HEK293 (cell line): ENCODE measurements around the gene CDC42EP5.
A peak's percentile ranks its signal among the peaks of the same experiment; 100 is the strongest.

Experiments used
- IKZF3 ChIP-seq: fragments of 450-650 bp; IDR thresholded peaks from 2 replicates; pipeline ENCODE4 v1.5.0; 2018; ENCODE audit warnings: missing biosample characterization, mild to moderate bottlenecking, missing genetic modification characterization, moderate library complexity
- KLF7 ChIP-seq: fragments of 450-650 bp; formaldehyde crosslinking; IDR thresholded peaks from 2 replicates; pipeline ENCODE4 v1.5.1; 2016; ENCODE audit warnings: missing biosample characterization, missing genetic modification characterization, borderline replicate concordance
- MEIS1 ChIP-seq: sonication (generic); formaldehyde crosslinking; IDR thresholded peaks from 2 replicates; pipeline ENCODE4 v1.8.1; 2022; ENCODE audit warnings: missing genetic modification reagents, mild to moderate bottlenecking, borderline replicate concordance
- SCRT1 ChIP-seq: fragments of 450-650 bp; formaldehyde crosslinking; IDR thresholded peaks from 2 replicates; pipeline ENCODE4 v1.5.1; 2016; ENCODE audit warnings: missing biosample characterization, missing genetic modification characterization, borderline replicate concordance
- SP2 ChIP-seq: fragments of 450-650 bp; formaldehyde crosslinking; IDR thresholded peaks from 2 replicates; pipeline ENCODE4 v1.5.1; 2016; ENCODE audit warnings: missing biosample characterization, missing genetic modification characterization
- SP3 ChIP-seq: fragments of 450-650 bp; formaldehyde crosslinking; IDR thresholded peaks from 2 replicates; pipeline ENCODE4 v1.5.1; 2016; ENCODE audit warnings: missing biosample characterization, missing genetic modification characterization
- ZFHX2 ChIP-seq: fragments of 450-650 bp; formaldehyde crosslinking; conservative IDR thresholded peaks from 2 replicates; pipeline ENCODE4 v1.5.1; 2016; ENCODE audit warnings: missing biosample characterization, missing genetic modification characterization
- ZNF112 ChIP-seq: fragments of 450-650 bp; formaldehyde crosslinking; IDR thresholded peaks from 2 replicates; pipeline ENCODE4 v1.5.0; 2017; ENCODE audit warnings: missing biosample characterization, missing genetic modification characterization
- ZNF175 ChIP-seq: fragments of 450-650 bp; formaldehyde crosslinking; IDR thresholded peaks from 2 replicates; pipeline ENCODE4 v1.5.1; 2016; ENCODE audit warnings: missing biosample characterization, missing genetic modification characterization
- ZNF274 ChIP-seq, 2 experiments: fragments of 200-500 bp in 1 of 2; fragments of 450-650 bp in 1 of 2; sonication (Bioruptor generic) in 1 of 2; formaldehyde crosslinking in 1 of 2; IDR thresholded peaks; 2 replicates each; pipeline versions ENCODE4 v1.5.1 to v1.6.1; 2014 to 2016; ENCODE audit warnings: borderline replicate concordance in 1 of 2, inconsistent platforms in 1 of 2, low read length in 1 of 2, missing biosample characterization in 1 of 2, missing genetic modification characterization in 1 of 2
- ZNF354C ChIP-seq: fragments of 450-650 bp; formaldehyde crosslinking; IDR thresholded peaks from 2 replicates; pipeline ENCODE4 v1.5.1; 2016; ENCODE audit warnings: missing biosample characterization, missing genetic modification characterization, low read depth, borderline replicate concordance
- ZNF544 ChIP-seq: fragments of 450-650 bp; formaldehyde crosslinking; IDR thresholded peaks from 2 replicates; pipeline ENCODE4 v1.5.0; 2017; ENCODE audit warnings: missing biosample characterization, missing genetic modification characterization
- ZNF623 ChIP-seq: fragments of 450-650 bp; formaldehyde crosslinking; IDR thresholded peaks from 2 replicates; pipeline ENCODE4 v1.5.1; 2016; ENCODE audit warnings: missing biosample characterization, missing genetic modification characterization
- ZNF658 ChIP-seq: fragments of 450-650 bp; formaldehyde crosslinking; IDR thresholded peaks from 2 replicates; pipeline ENCODE4; 2016; ENCODE audit warnings: missing biosample characterization, missing genetic modification characterization
- ZNF660 ChIP-seq: fragments of 450-650 bp; IDR thresholded peaks from 2 replicates; pipeline ENCODE4 v1.5.1; 2018; ENCODE audit warnings: missing biosample characterization, mild to moderate bottlenecking, missing genetic modification characterization
- ZNF76 ChIP-seq: fragments of 450-650 bp; formaldehyde crosslinking; IDR thresholded peaks from 2 replicates; pipeline ENCODE4; 2016; ENCODE audit warnings: low read depth, missing biosample characterization, missing genetic modification characterization, borderline replicate concordance
- TF ChIP-seq, protein P1 (sequence below): fragments of 450-650 bp; formaldehyde crosslinking; IDR thresholded peaks from 2 replicates; pipeline ENCODE4 v1.5.1; 2016; ENCODE audit warnings: missing biosample characterization, missing genetic modification characterization
- TF ChIP-seq, protein P2 (sequence below): fragments of 450-650 bp; formaldehyde crosslinking; IDR thresholded peaks from 2 replicates; pipeline ENCODE4 v1.5.1; 2017; ENCODE audit warnings: missing biosample characterization, missing genetic modification characterization
- TF ChIP-seq, protein P3 (sequence below): fragments of 450-650 bp; formaldehyde crosslinking; IDR thresholded peaks from 2 replicates; pipeline ENCODE4 v1.5.1; 2016; ENCODE audit warnings: missing biosample characterization, missing genetic modification characterization
- TF ChIP-seq, protein P4 (sequence below): fragments of 450-650 bp; formaldehyde crosslinking; IDR thresholded peaks from 2 replicates; pipeline ENCODE4 v1.5.1; 2016; ENCODE audit warnings: missing biosample characterization, missing genetic modification characterization
- TF ChIP-seq, protein P5 (sequence below): fragments of 450-650 bp; formaldehyde crosslinking; IDR thresholded peaks from 2 replicates; pipeline ENCODE4 v1.5.1; 2016; ENCODE audit warnings: missing biosample characterization, missing genetic modification characterization, borderline replicate concordance
- TF ChIP-seq, protein P6 (sequence below): fragments of 450-650 bp; formaldehyde crosslinking; IDR thresholded peaks from 2 replicates; pipeline ENCODE4 v1.5.1; 2016; ENCODE audit warnings: missing biosample characterization, missing genetic modification characterization
- TF ChIP-seq, protein P7 (sequence below): fragments of 450-650 bp; formaldehyde crosslinking; optimal IDR thresholded peaks from 2 replicates; pipeline ENCODE3; 2016; ENCODE audit warnings: missing biosample characterization, mild to moderate bottlenecking, missing genetic modification characterization

CDC42EP5 gene

DNA sequence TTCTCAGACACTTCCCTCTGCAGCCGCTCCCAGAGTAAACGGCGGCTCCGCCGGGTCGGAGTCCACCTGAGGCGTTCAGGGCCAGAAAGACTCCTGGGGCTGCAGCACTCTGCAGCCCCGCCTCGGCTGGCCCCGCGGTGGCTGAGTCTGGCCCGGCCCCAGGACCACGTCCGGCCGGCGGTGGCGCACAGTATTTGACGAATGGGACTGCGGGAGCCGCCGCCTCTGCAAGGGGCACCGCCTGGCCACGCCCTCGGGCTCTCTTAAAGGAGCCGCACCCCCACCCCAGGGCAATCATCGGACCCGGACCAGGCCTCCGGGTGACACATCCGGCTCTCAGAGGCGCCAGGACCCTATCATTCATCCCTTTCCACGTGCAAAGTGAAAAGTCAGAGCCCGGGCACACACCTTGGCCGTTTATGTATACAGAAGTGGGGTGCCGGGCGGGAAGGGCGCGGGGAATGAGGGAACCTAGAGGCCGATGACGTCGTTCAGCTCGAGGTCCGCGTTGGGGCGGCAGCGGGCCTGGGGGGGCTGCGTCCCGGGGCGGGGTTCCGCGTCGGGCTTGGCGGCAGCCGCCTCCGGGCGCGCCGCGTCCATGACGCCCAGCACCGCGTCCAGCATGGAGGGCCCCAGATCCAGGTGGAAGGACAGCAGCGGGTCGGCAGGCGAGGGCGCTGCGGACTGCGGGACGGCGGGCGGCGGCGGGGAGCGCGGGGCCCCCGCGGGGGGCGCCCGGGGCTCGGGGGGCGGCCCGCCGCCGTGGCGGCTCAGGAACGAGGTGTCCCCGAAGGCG lies 8.3 kb downstream of the CDC42EP5 start (continued):
- TF ChIP-seq ZNF354C (tag by site-specific recombination) (no peak), SCRT1 (tag by site-specific recombination) (no peak), SP2 (0 out of 2 replicates have a peak, but pooled peaks have one; percentile 1), ZNF112 (no peak), ZNF623 (tag by site-specific recombination) (peak; percentile 73), IKZF3 (tag by site-specific recombination) (no peak), ZFHX2 (tag by site-specific recombination) (peak; percentile 39), ZNF658 (tag by site-specific recombination) (no peak), KLF7 (tag by site-specific recombination) (peak; percentile 39; the same call in 1 of the 2 replicates), ZNF660 (peak; percentile 45; the same call in 1 of the 2 replicates), ZNF544 (tag by site-specific recombination) (no peak), SP3 (tag by site-specific recombination) (no peak), ZNF274 (IDR thresholded peaks at IDR 0.05; ENCODE audit: low read length) (no peak), ZNF274 (tag by site-specific recombination; IDR thresholded peaks at IDR 0.05; ENCODE audit: borderline replicate concordance) (no peak), ZNF76 (0 out of 2 replicates have a peak, but pooled peaks have one; percentile 27), MEIS1 (CRISPR knock-in tag) (no peak), ZNF175 (tag by site-specific recombination) (no peak)
- TF ChIP-seq, protein P1, sequence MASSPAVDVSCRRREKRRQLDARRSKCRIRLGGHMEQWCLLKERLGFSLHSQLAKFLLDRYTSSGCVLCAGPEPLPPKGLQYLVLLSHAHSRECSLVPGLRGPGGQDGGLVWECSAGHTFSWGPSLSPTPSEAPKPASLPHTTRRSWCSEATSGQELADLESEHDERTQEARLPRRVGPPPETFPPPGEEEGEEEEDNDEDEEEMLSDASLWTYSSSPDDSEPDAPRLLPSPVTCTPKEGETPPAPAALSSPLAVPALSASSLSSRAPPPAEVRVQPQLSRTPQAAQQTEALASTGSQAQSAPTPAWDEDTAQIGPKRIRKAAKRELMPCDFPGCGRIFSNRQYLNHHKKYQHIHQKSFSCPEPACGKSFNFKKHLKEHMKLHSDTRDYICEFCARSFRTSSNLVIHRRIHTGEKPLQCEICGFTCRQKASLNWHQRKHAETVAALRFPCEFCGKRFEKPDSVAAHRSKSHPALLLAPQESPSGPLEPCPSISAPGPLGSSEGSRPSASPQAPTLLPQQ (tag by site-specific recombination) = peak; percentile 16; the same call in 1 of the 2 replicates
- TF ChIP-seq, protein P2, sequence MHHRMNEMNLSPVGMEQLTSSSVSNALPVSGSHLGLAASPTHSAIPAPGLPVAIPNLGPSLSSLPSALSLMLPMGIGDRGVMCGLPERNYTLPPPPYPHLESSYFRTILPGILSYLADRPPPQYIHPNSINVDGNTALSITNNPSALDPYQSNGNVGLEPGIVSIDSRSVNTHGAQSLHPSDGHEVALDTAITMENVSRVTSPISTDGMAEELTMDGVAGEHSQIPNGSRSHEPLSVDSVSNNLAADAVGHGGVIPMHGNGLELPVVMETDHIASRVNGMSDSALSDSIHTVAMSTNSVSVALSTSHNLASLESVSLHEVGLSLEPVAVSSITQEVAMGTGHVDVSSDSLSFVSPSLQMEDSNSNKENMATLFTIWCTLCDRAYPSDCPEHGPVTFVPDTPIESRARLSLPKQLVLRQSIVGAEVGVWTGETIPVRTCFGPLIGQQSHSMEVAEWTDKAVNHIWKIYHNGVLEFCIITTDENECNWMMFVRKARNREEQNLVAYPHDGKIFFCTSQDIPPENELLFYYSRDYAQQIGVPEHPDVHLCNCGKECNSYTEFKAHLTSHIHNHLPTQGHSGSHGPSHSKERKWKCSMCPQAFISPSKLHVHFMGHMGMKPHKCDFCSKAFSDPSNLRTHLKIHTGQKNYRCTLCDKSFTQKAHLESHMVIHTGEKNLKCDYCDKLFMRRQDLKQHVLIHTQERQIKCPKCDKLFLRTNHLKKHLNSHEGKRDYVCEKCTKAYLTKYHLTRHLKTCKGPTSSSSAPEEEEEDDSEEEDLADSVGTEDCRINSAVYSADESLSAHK (tag by site-specific recombination) = no peak
- TF ChIP-seq, protein P3, sequence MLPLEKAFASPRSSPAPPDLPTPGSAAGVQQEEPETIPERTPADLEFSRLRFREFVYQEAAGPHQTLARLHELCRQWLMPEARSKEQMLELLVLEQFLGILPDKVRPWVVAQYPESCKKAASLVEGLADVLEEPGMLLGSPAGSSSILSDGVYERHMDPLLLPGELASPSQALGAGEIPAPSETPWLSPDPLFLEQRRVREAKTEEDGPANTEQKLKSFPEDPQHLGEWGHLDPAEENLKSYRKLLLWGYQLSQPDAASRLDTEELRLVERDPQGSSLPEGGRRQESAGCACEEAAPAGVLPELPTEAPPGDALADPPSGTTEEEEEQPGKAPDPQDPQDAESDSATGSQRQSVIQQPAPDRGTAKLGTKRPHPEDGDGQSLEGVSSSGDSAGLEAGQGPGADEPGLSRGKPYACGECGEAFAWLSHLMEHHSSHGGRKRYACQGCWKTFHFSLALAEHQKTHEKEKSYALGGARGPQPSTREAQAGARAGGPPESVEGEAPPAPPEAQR (tag by site-specific recombination) = no peak
- TF ChIP-seq, protein P4, sequence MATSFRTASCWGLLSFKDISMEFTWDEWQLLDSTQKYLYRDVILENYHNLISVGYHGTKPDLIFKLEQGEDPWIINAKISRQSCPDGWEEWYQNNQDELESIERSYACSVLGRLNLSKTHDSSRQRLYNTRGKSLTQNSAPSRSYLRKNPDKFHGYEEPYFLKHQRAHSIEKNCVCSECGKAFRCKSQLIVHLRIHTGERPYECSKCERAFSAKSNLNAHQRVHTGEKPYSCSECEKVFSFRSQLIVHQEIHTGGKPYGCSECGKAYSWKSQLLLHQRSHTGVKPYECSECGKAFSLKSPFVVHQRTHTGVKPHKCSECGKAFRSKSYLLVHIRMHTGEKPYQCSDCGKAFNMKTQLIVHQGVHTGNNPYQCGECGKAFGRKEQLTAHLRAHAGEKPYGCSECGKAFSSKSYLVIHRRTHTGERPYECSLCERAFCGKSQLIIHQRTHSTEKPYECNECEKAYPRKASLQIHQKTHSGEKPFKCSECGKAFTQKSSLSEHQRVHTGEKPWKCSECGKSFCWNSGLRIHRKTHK = no peak
- TF ChIP-seq, protein P5, sequence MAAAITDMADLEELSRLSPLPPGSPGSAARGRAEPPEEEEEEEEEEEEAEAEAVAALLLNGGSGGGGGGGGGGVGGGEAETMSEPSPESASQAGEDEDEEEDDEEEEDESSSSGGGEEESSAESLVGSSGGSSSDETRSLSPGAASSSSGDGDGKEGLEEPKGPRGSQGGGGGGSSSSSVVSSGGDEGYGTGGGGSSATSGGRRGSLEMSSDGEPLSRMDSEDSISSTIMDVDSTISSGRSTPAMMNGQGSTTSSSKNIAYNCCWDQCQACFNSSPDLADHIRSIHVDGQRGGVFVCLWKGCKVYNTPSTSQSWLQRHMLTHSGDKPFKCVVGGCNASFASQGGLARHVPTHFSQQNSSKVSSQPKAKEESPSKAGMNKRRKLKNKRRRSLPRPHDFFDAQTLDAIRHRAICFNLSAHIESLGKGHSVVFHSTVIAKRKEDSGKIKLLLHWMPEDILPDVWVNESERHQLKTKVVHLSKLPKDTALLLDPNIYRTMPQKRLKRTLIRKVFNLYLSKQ (tag by site-specific recombination) = no peak
- TF ChIP-seq, protein P6, sequence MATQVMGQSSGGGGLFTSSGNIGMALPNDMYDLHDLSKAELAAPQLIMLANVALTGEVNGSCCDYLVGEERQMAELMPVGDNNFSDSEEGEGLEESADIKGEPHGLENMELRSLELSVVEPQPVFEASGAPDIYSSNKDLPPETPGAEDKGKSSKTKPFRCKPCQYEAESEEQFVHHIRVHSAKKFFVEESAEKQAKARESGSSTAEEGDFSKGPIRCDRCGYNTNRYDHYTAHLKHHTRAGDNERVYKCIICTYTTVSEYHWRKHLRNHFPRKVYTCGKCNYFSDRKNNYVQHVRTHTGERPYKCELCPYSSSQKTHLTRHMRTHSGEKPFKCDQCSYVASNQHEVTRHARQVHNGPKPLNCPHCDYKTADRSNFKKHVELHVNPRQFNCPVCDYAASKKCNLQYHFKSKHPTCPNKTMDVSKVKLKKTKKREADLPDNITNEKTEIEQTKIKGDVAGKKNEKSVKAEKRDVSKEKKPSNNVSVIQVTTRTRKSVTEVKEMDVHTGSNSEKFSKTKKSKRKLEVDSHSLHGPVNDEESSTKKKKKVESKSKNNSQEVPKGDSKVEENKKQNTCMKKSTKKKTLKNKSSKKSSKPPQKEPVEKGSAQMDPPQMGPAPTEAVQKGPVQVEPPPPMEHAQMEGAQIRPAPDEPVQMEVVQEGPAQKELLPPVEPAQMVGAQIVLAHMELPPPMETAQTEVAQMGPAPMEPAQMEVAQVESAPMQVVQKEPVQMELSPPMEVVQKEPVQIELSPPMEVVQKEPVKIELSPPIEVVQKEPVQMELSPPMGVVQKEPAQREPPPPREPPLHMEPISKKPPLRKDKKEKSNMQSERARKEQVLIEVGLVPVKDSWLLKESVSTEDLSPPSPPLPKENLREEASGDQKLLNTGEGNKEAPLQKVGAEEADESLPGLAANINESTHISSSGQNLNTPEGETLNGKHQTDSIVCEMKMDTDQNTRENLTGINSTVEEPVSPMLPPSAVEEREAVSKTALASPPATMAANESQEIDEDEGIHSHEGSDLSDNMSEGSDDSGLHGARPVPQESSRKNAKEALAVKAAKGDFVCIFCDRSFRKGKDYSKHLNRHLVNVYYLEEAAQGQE = no peak
- TF ChIP-seq, protein P7, sequence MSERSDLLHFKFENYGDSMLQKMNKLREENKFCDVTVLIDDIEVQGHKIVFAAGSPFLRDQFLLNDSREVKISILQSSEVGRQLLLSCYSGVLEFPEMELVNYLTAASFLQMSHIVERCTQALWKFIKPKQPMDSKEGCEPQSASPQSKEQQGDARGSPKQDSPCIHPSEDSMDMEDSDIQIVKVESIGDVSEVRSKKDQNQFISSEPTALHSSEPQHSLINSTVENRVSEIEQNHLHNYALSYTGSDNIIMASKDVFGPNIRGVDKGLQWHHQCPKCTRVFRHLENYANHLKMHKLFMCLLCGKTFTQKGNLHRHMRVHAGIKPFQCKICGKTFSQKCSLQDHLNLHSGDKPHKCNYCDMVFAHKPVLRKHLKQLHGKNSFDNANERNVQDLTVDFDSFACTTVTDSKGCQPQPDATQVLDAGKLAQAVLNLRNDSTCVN (tag by site-specific recombination) = peak; percentile 25
